ENCODE measurements around the gene DCANP1. TPM values are rescaled to one million over a fixed set of nuclear protein-coding genes. Genes with fewer than 3 reads are reported as not detected.
A peak's percentile ranks its signal among the peaks of the same experiment; 100 is the strongest.

Gene DCANP1
- total and polyA plus RNA-seq, 5 donors from 2014 or later, result not detected

GRCh38 chr5:135458921-135459331 is 11.8 kb upstream of the DCANP1 start:
- no peak overlapping the region for H3K4me3 Mint-ChIP-seq
- Histone ChIP-seq H3K9me3 (ENCODE audit: control insufficient read depth in 2 of 2, low read length in 2 of 2) (no peaks in the 10 kb centered on the region), H3K4me1 (ENCODE audit: control insufficient read depth, insufficient read depth, low read length, poor library complexity, severe bottlenecking) (no peaks in the 10 kb centered on the region), H3K27ac (ENCODE audit: insufficient read depth, low read length, poor library complexity, severe bottlenecking) (no peak overlapping the region), H3K36me3 (ENCODE audit: control insufficient read depth, insufficient read depth, low read length) (no peaks in the 10 kb centered on the region), H3K27me3 (ENCODE audit: control insufficient read depth, insufficient read depth, low read length) (no peaks in the 10 kb centered on the region), H3K4me3 (ENCODE audit: low read depth, low read length) (no peak overlapping the region)
- DNase-seq (no peak), ATAC-seq (ENCODE audit: low read depth in 2 of 2) (no peak)
- peaks cover 0 to 1% (median 0%) of the 10 kb centered on the region in 7 donors for H3K9me3 Mint-ChIP-seq
- no peaks in the 10 kb centered on the region for H3K36me3 Mint-ChIP-seq
- H3K27me3 Mint-ChIP-seq, result peaks cover 33% of the 10 kb centered on the region
- no peak overlapping the region for H3K27ac Mint-ChIP-seq
- H3K4me1 Mint-ChIP-seq, result peaks cover 0 to 4% (median 0%) of the 10 kb centered on the region in 4 donors

- peaks cover 0 to 1% (median 0%) of the 10 kb centered on the region in 7 donors for H3K9me3 Mint-ChIP-seq
Observed at GRCh38 chr5:135458356-135458755, 11.2 kb upstream of the DCANP1 start.

GRCh38 chr5:135457424-135458071 is 10.4 kb upstream of the DCANP1 start:
- ATAC-seq (ENCODE audit: low read depth in 2 of 2) (peak in 1 of 2 donors; percentile 41), DNase-seq (peak in 2 of 3 donors; percentile 34 to 60)
- Mint-ChIP-seq H3K27me3 (peaks cover 36% of the 10 kb centered on the region), H3K27ac (no peak overlapping the region), H3K4me3 (no peak overlapping the region), H3K4me1 (peaks cover 0 to 3% (median 0%) of the 10 kb centered on the region in 4 donors), H3K9me3 (peaks cover 0 to 1% (median 0%) of the 10 kb centered on the region in 7 donors), H3K36me3 (no peaks in the 10 kb centered on the region)
- H3K9me3 ChIP-seq (ENCODE audit: control insufficient read depth in 2 of 2, low read length in 2 of 2), result no peaks in the 10 kb centered on the region
- H3K36me3 ChIP-seq (ENCODE audit: control insufficient read depth, insufficient read depth, low read length), result no peaks in the 10 kb centered on the region
- no peak overlapping the region for H3K27ac ChIP-seq (ENCODE audit: insufficient read depth, low read length, poor library complexity, severe bottlenecking)
- no peaks in the 10 kb centered on the region for H3K27me3 ChIP-seq (ENCODE audit: control insufficient read depth, insufficient read depth, low read length)
- H3K4me3 ChIP-seq (ENCODE audit: low read depth, low read length), result no peak overlapping the region
- no peaks in the 10 kb centered on the region for H3K4me1 ChIP-seq (ENCODE audit: control insufficient read depth, insufficient read depth, low read length, poor library complexity, severe bottlenecking)

More at GRCh38 chr5:135458356-135458755, 11.2 kb upstream of the DCANP1 start:
- no peak overlapping the region for H3K27ac Mint-ChIP-seq
- no peaks in the 10 kb centered on the region for H3K36me3 Mint-ChIP-seq
- H3K27me3 Mint-ChIP-seq, result peaks cover 31% of the 10 kb centered on the region
- no peaks in the 10 kb centered on the region for H3K27me3 ChIP-seq (ENCODE audit: control insufficient read depth, insufficient read depth, low read length)
- no peak for DNase-seq
- no peaks in the 10 kb centered on the region for H3K9me3 ChIP-seq (ENCODE audit: control insufficient read depth in 2 of 2, low read length in 2 of 2)
- H3K4me1 Mint-ChIP-seq, result peaks cover 0 to 4% (median 0%) of the 10 kb centered on the region in 4 donors
- no peak overlapping the region for H3K4me3 ChIP-seq (ENCODE audit: low read depth, low read length)
- no peaks in the 10 kb centered on the region for H3K36me3 ChIP-seq (ENCODE audit: control insufficient read depth, insufficient read depth, low read length)
- ATAC-seq (ENCODE audit: low read depth in 2 of 2), result no peak
- H3K27ac ChIP-seq (ENCODE audit: insufficient read depth, low read length, poor library complexity, severe bottlenecking), result no peak overlapping the region
- no peaks in the 10 kb centered on the region for H3K4me1 ChIP-seq (ENCODE audit: control insufficient read depth, insufficient read depth, low read length, poor library complexity, severe bottlenecking)
- no peak overlapping the region for H3K4me3 Mint-ChIP-seq

- Mint-ChIP-seq H3K4me1 (no peaks in the 10 kb centered on the region), H3K9me3 (peaks cover 0 to 1% (median 0%) of the 10 kb centered on the region in 7 donors), H3K36me3 (no peaks in the 10 kb centered on the region), H3K4me3 (no peak overlapping the region), H3K27me3 (peaks cover 35% of the 10 kb centered on the region), H3K27ac (no peak overlapping the region)
- Histone ChIP-seq H3K27ac (ENCODE audit: insufficient read depth, low read length, poor library complexity, severe bottlenecking) (no peak overlapping the region), H3K27me3 (ENCODE audit: control insufficient read depth, insufficient read depth, low read length) (no peaks in the 10 kb centered on the region), H3K4me3 (ENCODE audit: low read depth, low read length) (no peak overlapping the region), H3K36me3 (ENCODE audit: control insufficient read depth, insufficient read depth, low read length) (no peaks in the 10 kb centered on the region), H3K9me3 (ENCODE audit: control insufficient read depth in 2 of 2, low read length in 2 of 2) (no peaks in the 10 kb centered on the region), H3K4me1 (ENCODE audit: control insufficient read depth, insufficient read depth, low read length, poor library complexity, severe bottlenecking) (no peaks in the 10 kb centered on the region)
- DNase-seq, result no peak
- peak; percentile 23 to 48 for ATAC-seq (ENCODE audit: low read depth in 2 of 2)
Observed at GRCh38 chr5:135456238-135457099, 9.3 kb upstream of the DCANP1 start.

- Mint-ChIP-seq H3K27ac (no peak overlapping the region), H3K9me3 (peaks cover 0 to 1% (median 0%) of the 10 kb centered on the region in 7 donors), H3K4me1 (no peaks in the 10 kb centered on the region), H3K27me3 (peaks cover 30% of the 10 kb centered on the region), H3K36me3 (no peaks in the 10 kb centered on the region), H3K4me3 (no peak overlapping the region)
- no peak for ATAC-seq (ENCODE audit: low read depth in 2 of 2)
- no peak overlapping the region for H3K27ac ChIP-seq (ENCODE audit: insufficient read depth, low read length, poor library complexity, severe bottlenecking)
- H3K27me3 ChIP-seq (ENCODE audit: control insufficient read depth, insufficient read depth, low read length), result no peaks in the 10 kb centered on the region
- H3K9me3 ChIP-seq (ENCODE audit: control insufficient read depth in 2 of 2, low read length in 2 of 2), result no peaks in the 10 kb centered on the region
- no peaks in the 10 kb centered on the region for H3K4me1 ChIP-seq (ENCODE audit: control insufficient read depth, insufficient read depth, low read length, poor library complexity, severe bottlenecking)
- H3K36me3 ChIP-seq (ENCODE audit: control insufficient read depth, insufficient read depth, low read length), result no peaks in the 10 kb centered on the region
- DNase-seq, result no peak
- H3K4me3 ChIP-seq (ENCODE audit: low read depth, low read length), result no peak overlapping the region
Observed at GRCh38 chr5:135455876-135456237, 8.7 kb upstream of the DCANP1 start.

GRCh38 chr5:135454946-135455345 is 7.8 kb upstream of the DCANP1 start:
- no peaks in the 10 kb centered on the region for H3K4me1 Mint-ChIP-seq
- peaks cover 30% of the 10 kb centered on the region for H3K27me3 Mint-ChIP-seq
- H3K4me3 Mint-ChIP-seq, result no peak overlapping the region
- DNase-seq (no peak), ATAC-seq (ENCODE audit: low read depth in 2 of 2) (no peak)
- Histone ChIP-seq H3K4me1 (ENCODE audit: control insufficient read depth, insufficient read depth, low read length, poor library complexity, severe bottlenecking) (no peaks in the 10 kb centered on the region), H3K9me3 (ENCODE audit: control insufficient read depth in 2 of 2, low read length in 2 of 2) (no peaks in the 10 kb centered on the region), H3K4me3 (ENCODE audit: low read depth, low read length) (no peak overlapping the region), H3K27ac (ENCODE audit: insufficient read depth, low read length, poor library complexity, severe bottlenecking) (no peak overlapping the region), H3K36me3 (ENCODE audit: control insufficient read depth, insufficient read depth, low read length) (no peaks in the 10 kb centered on the region), H3K27me3 (ENCODE audit: control insufficient read depth, insufficient read depth, low read length) (no peaks in the 10 kb centered on the region)
- H3K36me3 Mint-ChIP-seq, result no peaks in the 10 kb centered on the region
- H3K9me3 Mint-ChIP-seq, result peaks cover 0 to 1% (median 0%) of the 10 kb centered on the region in 7 donors
- H3K27ac Mint-ChIP-seq, result no peak overlapping the region

GRCh38 chr5:135453613-135454012 is 6.5 kb upstream of the DCANP1 start:
- Histone ChIP-seq H3K4me1 (ENCODE audit: control insufficient read depth, insufficient read depth, low read length, poor library complexity, severe bottlenecking) (no peaks in the 10 kb centered on the region), H3K27ac (ENCODE audit: insufficient read depth, low read length, poor library complexity, severe bottlenecking) (no peak overlapping the region), H3K4me3 (ENCODE audit: low read depth, low read length) (no peak overlapping the region), H3K9me3 (ENCODE audit: control insufficient read depth in 2 of 2, low read length in 2 of 2) (no peaks in the 10 kb centered on the region), H3K36me3 (ENCODE audit: control insufficient read depth, insufficient read depth, low read length) (no peaks in the 10 kb centered on the region), H3K27me3 (ENCODE audit: control insufficient read depth, insufficient read depth, low read length) (no peaks in the 10 kb centered on the region)
- peaks cover 30% of the 10 kb centered on the region for H3K27me3 Mint-ChIP-seq
- no peaks in the 10 kb centered on the region for H3K9me3 Mint-ChIP-seq
- H3K4me3 Mint-ChIP-seq, result no peak overlapping the region
- no peak for DNase-seq
- H3K36me3 Mint-ChIP-seq, result no peaks in the 10 kb centered on the region
- ATAC-seq (ENCODE audit: low read depth in 2 of 2), result no peak
- no peaks in the 10 kb centered on the region for H3K4me1 Mint-ChIP-seq
- H3K27ac Mint-ChIP-seq, result no peak overlapping the region
